Measurements from ENCODE around the gene ANTKMT.

- TF ChIP-seq EZH2 (IDR thresholded peaks at IDR 0.05; ENCODE audit: insufficient read depth, low read length) (no peak), CTCF (IDR thresholded peaks at IDR 0.05; ENCODE audit: insufficient read depth, low read depth, low read length) (peak; percentile 13)
Observed at GRCh38 chr16:719815-720446, 1.0 kb upstream of the ANTKMT start.

Measured in astrocyte (in vitro differentiated cells and primary cell).